Stimulated activated naive CD8-positive, alpha-beta T cell treated with anti-CD3 and anti-CD28 coated beads, Interleukin-15, amount 100 ng/mL, for 72 hours (primary cell): ENCODE measurements around the gene PFN1.
A peak's percentile ranks its signal among the peaks of the same experiment; 100 is the strongest.
"Not testable (repeated sequence)": the region's sequence is repeated elsewhere in the genome, so short reads cannot be mapped to it uniquely, and the experiment has no call there.

Experiments
- ATAC-seq: fragments of 150-1000 bp; cut with Tn5 transposase; 2 replicates; pipeline ENCODE4 v1.10.0; 2021; ENCODE audit warnings: mild to moderate bottlenecking, moderate library complexity
- DNase-seq, 2 donors: peaks; one replicate each; pipeline ENCODE4 v3.0.0; 2021 to 2022
- H3K27ac Mint-ChIP-seq, 2 donors: one replicate each; pipeline ENCODE4 v1.8.0; 2022; ENCODE audit warnings: mild to moderate bottlenecking in 2 of 2, mixed read lengths in 2 of 2, moderate library complexity in 2 of 2
- H3K27me3 Mint-ChIP-seq: one replicate; pipeline ENCODE4 v1.8.0; 2022; ENCODE audit warnings: mixed read lengths
- H3K4me1 Mint-ChIP-seq: one replicate; pipeline ENCODE4 v1.8.0; 2022; ENCODE audit warnings: mild to moderate bottlenecking, mixed read lengths
- H3K4me3 Mint-ChIP-seq, 2 donors: one replicate each; pipeline ENCODE4 v1.8.0; 2022; ENCODE audit warnings: mild to moderate bottlenecking in 2 of 2, mixed read lengths in 2 of 2, moderate library complexity in 1 of 2
- H3K9me3 Mint-ChIP-seq, 2 donors: one replicate each; pipeline ENCODE4 v1.8.0; 2022; ENCODE audit warnings: mixed read lengths in 2 of 2

Gene PFN1

GRCh38 chr17:4928881-4929280 lies 19.4 kb downstream of the PFN1 start:
- no peaks in the 10 kb centered on the region for H3K9me3 Mint-ChIP-seq
- no peak for ATAC-seq
- no peak overlapping the region for H3K27ac Mint-ChIP-seq
- H3K27me3 Mint-ChIP-seq = peaks cover 13% of the 10 kb centered on the region
- H3K4me3 Mint-ChIP-seq = no peak overlapping the region
- DNase-seq = no peak
- peaks cover 22% of the 10 kb centered on the region for H3K4me1 Mint-ChIP-seq

GRCh38 chr17:4926577-4927335 lies 21.6 kb downstream of the PFN1 start:
- not testable (repeated sequence) for H3K4me1 Mint-ChIP-seq, H3K4me3 Mint-ChIP-seq, H3K27me3 Mint-ChIP-seq, DNase-seq, H3K9me3 Mint-ChIP-seq, ATAC-seq
- peak overlapping the region; percentile 50 to 86 for H3K27ac Mint-ChIP-seq

GRCh38 chr17:4921320-4921719 lies 27.0 kb downstream of the PFN1 start:
- DNase-seq (no peak), ATAC-seq (no peak)
- Mint-ChIP-seq H3K9me3 (no peaks in the 10 kb centered on the region), H3K4me1 (no peaks in the 10 kb centered on the region), H3K4me3 (no peak overlapping the region), H3K27ac (no peak overlapping the region), H3K27me3 (no peaks in the 10 kb centered on the region)

GRCh38 chr17:4920351-4921048 lies 27.8 kb downstream of the PFN1 start:
- no peak overlapping the region for H3K27ac Mint-ChIP-seq
- H3K4me3 Mint-ChIP-seq = no peak overlapping the region
- no peaks in the 10 kb centered on the region for H3K9me3 Mint-ChIP-seq
- ATAC-seq (no peak), DNase-seq (no peak)
- no peaks in the 10 kb centered on the region for H3K27me3 Mint-ChIP-seq
- no peaks in the 10 kb centered on the region for H3K4me1 Mint-ChIP-seq

- Mint-ChIP-seq H3K4me3 (no peak overlapping the region), H3K27me3 (no peaks in the 10 kb centered on the region), H3K27ac (no peak overlapping the region), H3K9me3 (no peaks in the 10 kb centered on the region), H3K4me1 (no peaks in the 10 kb centered on the region)
- ATAC-seq = no peak
- no peak for DNase-seq
Observed at GRCh38 chr17:4919511-4920047, 28.8 kb downstream of the PFN1 start.

- H3K27ac Mint-ChIP-seq, H3K27me3 Mint-ChIP-seq, H3K4me3 Mint-ChIP-seq, H3K9me3 Mint-ChIP-seq, H3K4me1 Mint-ChIP-seq, ATAC-seq, DNase-seq: not testable (repeated sequence)
Observed at GRCh38 chr17:4914551-4914950, 33.8 kb downstream of the PFN1 start.

GRCh38 chr17:4913994-4914393 lies 34.3 kb downstream of the PFN1 start:
- ATAC-seq (no peak), DNase-seq (no peak)
- no peaks in the 10 kb centered on the region for H3K9me3 Mint-ChIP-seq
- H3K4me1 Mint-ChIP-seq = no peaks in the 10 kb centered on the region
- no peak overlapping the region for H3K4me3 Mint-ChIP-seq
- no peak overlapping the region for H3K27ac Mint-ChIP-seq
- no peaks in the 10 kb centered on the region for H3K27me3 Mint-ChIP-seq

- DNase-seq = peak; percentile 77 to 83
- Mint-ChIP-seq H3K4me3 (no peak overlapping the region), H3K27ac (no peak overlapping the region), H3K9me3 (no peaks in the 10 kb centered on the region), H3K4me1 (peaks cover 5% of the 10 kb centered on the region), H3K27me3 (no peaks in the 10 kb centered on the region)
- ATAC-seq = peak; percentile 99
Observed at GRCh38 chr17:4908711-4909496, 39.4 kb downstream of the PFN1 start.

DNA sequence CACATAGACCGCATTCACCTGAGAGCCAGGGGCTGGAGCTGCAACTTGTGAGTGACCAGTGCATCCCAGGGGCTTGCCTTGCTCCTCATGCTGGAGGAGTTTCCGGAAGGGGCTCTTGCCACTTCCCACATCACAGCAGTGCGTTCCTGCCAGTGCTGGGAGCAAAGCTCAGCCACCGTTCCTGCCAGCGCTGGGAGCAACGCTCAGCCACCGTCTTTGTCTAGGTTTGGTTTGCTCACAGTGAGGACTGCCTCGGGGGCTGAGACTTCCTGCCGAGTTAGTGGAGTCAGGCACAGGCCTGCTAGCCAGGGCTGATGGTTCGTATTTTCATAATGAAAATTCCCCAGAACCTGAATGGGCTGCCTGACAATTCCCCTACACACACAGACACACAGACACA lies 40.0 kb downstream of the PFN1 start:
- ATAC-seq = peak; percentile 3
- Mint-ChIP-seq H3K27ac (no peak overlapping the region), H3K4me3 (no peak overlapping the region), H3K9me3 (no peaks in the 10 kb centered on the region), H3K27me3 (no peaks in the 10 kb centered on the region), H3K4me1 (peaks cover 11% of the 10 kb centered on the region)
- no peak for DNase-seq

- H3K9me3 Mint-ChIP-seq, H3K27ac Mint-ChIP-seq, H3K27me3 Mint-ChIP-seq, H3K4me3 Mint-ChIP-seq, DNase-seq, ATAC-seq: not testable (repeated sequence)
- peaks cover 27% of the 10 kb centered on the region for H3K4me1 Mint-ChIP-seq
Observed at GRCh38 chr17:4906642-4907041, 41.7 kb downstream of the PFN1 start.

- H3K9me3 Mint-ChIP-seq = no peaks in the 10 kb centered on the region
Observed at GRCh38 chr17:4903051-4903818, 45.1 kb downstream of the PFN1 start, which contains the start of gene CHRNE. Gene CHRNE, minus strand, starts transcription at chr17:4903098. Its CDS starts 35 bp downstream, at chr17:4903063.

DNA sequence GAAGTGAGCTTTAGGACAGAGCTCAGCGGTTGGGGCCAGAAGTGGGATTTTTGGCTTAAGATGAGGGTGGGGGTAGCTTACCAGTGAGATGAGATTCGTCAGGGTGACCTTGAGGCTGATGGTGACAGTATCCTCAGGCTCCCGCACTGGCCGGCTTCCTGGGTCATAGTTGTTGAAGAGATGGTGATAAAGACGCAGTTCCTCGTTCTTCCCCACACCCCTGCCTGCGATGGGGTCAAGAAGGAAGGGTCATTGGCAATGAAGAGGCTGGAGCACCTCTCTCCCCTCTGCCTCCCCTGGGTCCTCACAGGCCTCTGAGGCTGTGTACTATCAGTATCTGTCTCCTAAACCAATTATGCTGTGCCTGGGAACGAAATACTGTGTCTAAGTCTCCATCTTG lies 45.8 kb downstream of the PFN1 start:
- Mint-ChIP-seq H3K27me3 (no peaks in the 10 kb centered on the region), H3K4me1 (peaks cover 55% of the 10 kb centered on the region), H3K4me3 (peak overlapping the region; percentile 53 to 71), H3K27ac (peak overlapping the region in 1 of 2 donors; percentile 51), H3K9me3 (no peaks in the 10 kb centered on the region)
- no peak for ATAC-seq
- DNase-seq = no peak

More at GRCh38 chr17:4903051-4903818, 45.1 kb downstream of the PFN1 start, which contains the start of gene CHRNE:
- ATAC-seq = peak; percentile 55
- H3K4me3 Mint-ChIP-seq = peak within 1 kb of the TSS; percentile 53 to 71
- no peaks in the 10 kb centered on the region for H3K27me3 Mint-ChIP-seq
- peak within 1 kb of the TSS; percentile 2 to 51 for H3K27ac Mint-ChIP-seq
- peaks cover 52% of the 10 kb centered on the region for H3K4me1 Mint-ChIP-seq
- DNase-seq = peak; percentile 70 to 75

- Mint-ChIP-seq H3K4me3 (peak overlapping the region; percentile 91 to 97), H3K9me3 (no peaks in the 10 kb centered on the region), H3K4me1 (peaks cover 55% of the 10 kb centered on the region), H3K27me3 (no peaks in the 10 kb centered on the region), H3K27ac (peak overlapping the region in 1 of 2 donors; percentile 48)
- no peak for ATAC-seq
- no peak for DNase-seq
Observed at GRCh38 chr17:4901648-4902344, 46.5 kb downstream of the PFN1 start.

- no peaks in the 10 kb centered on the region for H3K27me3 Mint-ChIP-seq
- peak overlapping the region; percentile 91 to 97 for H3K4me3 Mint-ChIP-seq
- H3K27ac Mint-ChIP-seq = peak overlapping the region in 1 of 2 donors; percentile 80
- no peaks in the 10 kb centered on the region for H3K9me3 Mint-ChIP-seq
- DNase-seq (no peak), ATAC-seq (no peak)
- H3K4me1 Mint-ChIP-seq = peaks cover 55% of the 10 kb centered on the region
Observed at GRCh38 chr17:4901108-4901647, 47.2 kb downstream of the PFN1 start.
